Activated T-cell treated with anti-CD3 and anti-CD28 coated beads, Interleukin-2, amount 50 U/mL, for 24 hours (primary cell): ENCODE results near the gene FBXO11.

Source experiments
- DNase-seq: peaks from one replicate; pipeline ENCODE4 v3.0.0-alpha.2; 2020
- H3K27ac Mint-ChIP-seq: 2 replicates; pipeline ENCODE4 v1.8.0; 2020; ENCODE audit warnings: mild to moderate bottlenecking, mixed read lengths
- H3K27me3 Mint-ChIP-seq: 2 replicates; pipeline ENCODE4 v1.8.0; 2020; ENCODE audit warnings: mixed read lengths
- H3K36me3 Mint-ChIP-seq: 2 replicates; pipeline ENCODE4 v1.8.0; 2020; ENCODE audit warnings: low read depth, mixed read lengths
- H3K4me1 Mint-ChIP-seq: 2 replicates; pipeline ENCODE4 v1.8.0; 2020; ENCODE audit warnings: low read depth, mixed read lengths
- H3K4me3 Mint-ChIP-seq: 2 replicates; pipeline ENCODE4 v1.8.0; 2020; ENCODE audit warnings: mild to moderate bottlenecking, moderate library complexity, mixed read lengths
- H3K9me3 Mint-ChIP-seq: 2 replicates; pipeline ENCODE4 v1.8.0; 2020; ENCODE audit warnings: mixed read lengths

FBXO11 gene

DNA sequence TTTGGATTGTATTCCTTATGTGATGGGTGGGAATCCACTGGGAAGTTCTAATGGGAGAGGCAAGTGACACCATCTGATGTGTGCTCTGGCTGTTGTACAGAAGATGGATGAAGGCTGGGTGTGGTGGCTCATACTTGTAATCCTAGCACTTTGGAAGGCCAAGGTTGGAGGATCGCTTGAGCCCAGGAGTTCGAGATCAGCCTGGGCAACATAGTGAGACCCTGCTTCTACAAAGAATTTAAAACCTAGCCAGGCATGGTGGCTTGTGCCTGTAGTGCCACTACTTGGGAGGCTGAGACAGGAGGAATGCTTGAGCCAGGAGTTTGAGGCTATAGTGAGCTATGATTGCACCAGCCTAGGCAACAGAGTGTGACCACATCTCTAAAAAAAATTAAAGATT lies 134.0 kb downstream of the FBXO11 start:
- no peak overlapping the region for H3K4me3 Mint-ChIP-seq
- no peaks in the 10 kb centered on the region for H3K27me3 Mint-ChIP-seq
- H3K36me3 Mint-ChIP-seq, result no peaks in the 10 kb centered on the region
- peaks cover 4% of the 10 kb centered on the region for H3K4me1 Mint-ChIP-seq
- no peak for DNase-seq
- no peaks in the 10 kb centered on the region for H3K9me3 Mint-ChIP-seq
- H3K27ac Mint-ChIP-seq, result no peak overlapping the region

DNA sequence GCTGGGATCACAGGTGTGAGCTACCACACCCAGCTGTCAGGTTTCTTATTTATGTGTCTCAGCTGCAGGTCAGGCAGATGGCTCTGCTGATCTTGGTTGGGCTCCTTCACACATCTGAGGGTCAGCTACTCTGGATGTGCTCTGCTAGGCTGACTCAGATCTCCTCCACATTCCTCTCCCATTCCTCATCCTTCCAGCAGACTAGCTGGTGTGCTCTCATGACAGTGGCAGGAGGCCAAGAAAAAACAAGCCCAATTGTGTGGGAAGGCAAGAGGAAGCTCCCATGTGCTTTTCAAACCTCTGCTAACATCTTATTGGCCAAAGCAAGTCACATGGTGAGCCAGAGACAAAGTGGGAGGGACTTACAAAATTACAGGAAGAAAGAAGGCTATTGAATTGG lies 135.1 kb downstream of the FBXO11 start:
- Mint-ChIP-seq H3K27ac (no peak overlapping the region), H3K4me1 (peaks cover 4% of the 10 kb centered on the region), H3K27me3 (no peaks in the 10 kb centered on the region), H3K4me3 (no peak overlapping the region), H3K9me3 (no peaks in the 10 kb centered on the region), H3K36me3 (no peaks in the 10 kb centered on the region)
- DNase-seq, result no peak

- Mint-ChIP-seq H3K4me1 (peaks cover 4% of the 10 kb centered on the region), H3K36me3 (no peaks in the 10 kb centered on the region)
Measured at GRCh38 chr2:47769318-47769717, 137.0 kb downstream of the FBXO11 start.

DNA sequence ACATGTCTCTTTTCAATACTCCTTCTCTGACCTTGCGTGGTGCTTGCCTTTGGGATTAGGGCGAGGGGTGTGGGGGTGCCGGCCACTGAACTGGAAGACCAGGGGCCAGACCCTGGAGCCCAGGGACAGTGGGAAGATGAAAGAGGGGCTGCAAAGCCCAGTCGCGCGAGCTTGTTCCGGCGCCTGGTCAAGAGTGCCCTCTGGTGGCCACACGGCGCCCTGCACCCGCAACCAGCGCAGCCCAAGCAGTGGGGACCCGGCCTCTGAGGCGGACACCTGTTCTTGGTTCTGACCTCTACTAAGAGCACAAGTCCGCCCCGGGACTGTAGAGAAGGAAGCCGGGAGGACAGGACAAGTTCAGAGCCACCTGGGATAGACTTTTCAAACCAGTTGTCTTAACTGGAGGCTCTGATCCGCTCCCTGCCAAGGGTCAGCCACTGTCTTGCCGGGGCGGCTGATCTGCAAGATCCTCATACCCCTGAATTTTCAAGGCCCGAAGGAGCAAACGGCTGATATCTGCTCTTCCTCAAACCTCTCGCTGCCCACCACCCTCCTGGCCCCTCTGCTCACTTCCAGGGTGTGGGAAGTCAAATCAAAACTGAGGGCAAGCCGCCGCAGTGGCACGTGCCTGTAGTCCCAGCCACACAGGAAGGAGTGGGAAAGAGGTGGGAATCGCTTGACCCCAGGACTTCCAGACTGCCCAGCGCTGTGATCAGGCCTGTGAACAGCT lies 138.3 kb downstream of the FBXO11 start:
- peak; percentile 87 for DNase-seq
- no peaks in the 10 kb centered on the region for H3K27me3 Mint-ChIP-seq
- H3K27ac Mint-ChIP-seq, result no peak overlapping the region
- H3K9me3 Mint-ChIP-seq, result no peaks in the 10 kb centered on the region
- no peaks in the 10 kb centered on the region for H3K36me3 Mint-ChIP-seq
- peaks cover 4% of the 10 kb centered on the region for H3K4me1 Mint-ChIP-seq
- H3K4me3 Mint-ChIP-seq, result no peak overlapping the region

More at GRCh38 chr2:47769318-47769717, 137.0 kb downstream of the FBXO11 start:
- H3K27me3 Mint-ChIP-seq, result no peaks in the 10 kb centered on the region
- DNase-seq, result no peak
- H3K27ac Mint-ChIP-seq, result no peak overlapping the region
- no peak overlapping the region for H3K4me3 Mint-ChIP-seq
- no peaks in the 10 kb centered on the region for H3K9me3 Mint-ChIP-seq

GRCh38 chr2:47767497-47767844 lies 138.8 kb downstream of the FBXO11 start:
- no peaks in the 10 kb centered on the region for H3K9me3 Mint-ChIP-seq
- no peak overlapping the region for H3K4me3 Mint-ChIP-seq
- no peak for DNase-seq
- H3K4me1 Mint-ChIP-seq, result peaks cover 4% of the 10 kb centered on the region
- no peaks in the 10 kb centered on the region for H3K27me3 Mint-ChIP-seq
- H3K36me3 Mint-ChIP-seq, result no peaks in the 10 kb centered on the region
- no peak overlapping the region for H3K27ac Mint-ChIP-seq

GRCh38 chr2:47751856-47752414 lies 154.4 kb downstream of the FBXO11 start:
- Mint-ChIP-seq H3K27me3 (peaks cover 5% of the 10 kb centered on the region), H3K27ac (peak overlapping the region; percentile 24), H3K4me1 (peaks cover 8% of the 10 kb centered on the region), H3K36me3 (no peaks in the 10 kb centered on the region), H3K4me3 (no peak overlapping the region), H3K9me3 (peaks cover 2% of the 10 kb centered on the region)
- DNase-seq, result no peak

- H3K36me3 Mint-ChIP-seq, result no peaks in the 10 kb centered on the region
- H3K27ac Mint-ChIP-seq, result no peak overlapping the region
- peaks cover 6% of the 10 kb centered on the region for H3K9me3 Mint-ChIP-seq
- peaks cover 8% of the 10 kb centered on the region for H3K4me1 Mint-ChIP-seq
- peaks cover 24% of the 10 kb centered on the region for H3K27me3 Mint-ChIP-seq
- H3K4me3 Mint-ChIP-seq, result no peak overlapping the region
- DNase-seq, result no peak
Measured at GRCh38 chr2:47747878-47748277, 158.4 kb downstream of the FBXO11 start.

GRCh38 chr2:47744074-47744473 lies 162.2 kb downstream of the FBXO11 start:
- no peak for DNase-seq
- Mint-ChIP-seq H3K27ac (no peak overlapping the region), H3K9me3 (peaks cover 6% of the 10 kb centered on the region), H3K4me1 (no peaks in the 10 kb centered on the region), H3K36me3 (no peaks in the 10 kb centered on the region), H3K4me3 (no peak overlapping the region), H3K27me3 (peaks cover 35% of the 10 kb centered on the region)

DNA sequence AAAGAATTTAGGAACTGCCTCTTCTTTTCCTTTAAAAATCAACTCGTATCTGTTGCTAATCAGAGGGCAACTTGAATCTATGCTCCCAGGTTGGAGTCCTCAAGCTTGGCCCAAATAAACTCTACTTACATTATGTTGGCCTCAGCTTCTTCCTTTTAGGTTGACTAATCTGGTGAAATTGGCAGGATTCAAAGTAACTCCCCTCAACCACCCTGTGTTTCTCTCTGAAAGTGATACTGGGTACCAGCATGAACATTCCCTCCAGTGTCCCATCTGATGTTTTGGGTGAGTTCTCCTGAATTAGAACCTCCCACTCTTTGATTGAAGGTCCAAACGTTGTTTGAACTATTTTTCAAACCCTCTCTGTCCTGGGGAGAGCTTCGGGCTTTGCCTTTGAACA lies 164.7 kb downstream of the FBXO11 start:
- no peak overlapping the region for H3K4me3 Mint-ChIP-seq
- no peak for DNase-seq
- no peaks in the 10 kb centered on the region for H3K4me1 Mint-ChIP-seq
- H3K27me3 Mint-ChIP-seq, result peaks cover 30% of the 10 kb centered on the region
- H3K27ac Mint-ChIP-seq, result no peak overlapping the region
- H3K36me3 Mint-ChIP-seq, result no peaks in the 10 kb centered on the region
- peaks cover under 1% of the 10 kb centered on the region for H3K9me3 Mint-ChIP-seq

GRCh38 chr2:47741101-47741500 lies 165.2 kb downstream of the FBXO11 start:
- Mint-ChIP-seq H3K9me3 (no peaks in the 10 kb centered on the region), H3K4me3 (no peak overlapping the region), H3K4me1 (no peaks in the 10 kb centered on the region), H3K27me3 (peaks cover 30% of the 10 kb centered on the region), H3K27ac (no peak overlapping the region), H3K36me3 (no peaks in the 10 kb centered on the region)
- DNase-seq, result no peak
